AG04450 (cell line): ENCODE data around the gene COL20A1. TPM values are rescaled to one million over a fixed set of nuclear protein-coding genes. Genes with fewer than 3 reads are reported as not detected.

Experiments
- CTCF ChIA-PET: fragments of 300-600, 350-600 bp; formaldehyde crosslinking; extraction: SDS; loops from one replicate; lab custom pipeline; 2022; ENCODE audit warnings: antibody characterized with exemption, inconsistent platforms; lab: Charles Lee
- POLR2A ChIA-PET: fragments of 350-600 bp; formaldehyde crosslinking; extraction: SDS; loops from one replicate; lab custom pipeline; 2021; ENCODE audit warnings: antibody characterized with exemption, inconsistent platforms; lab: Yijun Ruan, JAX
- DNase-seq: peaks from one replicate; pipeline ENCODE4 v3.0.0-alpha.2; 2011; ENCODE audit warnings: low read depth, low spot score
- H3K27ac ChIP-seq: one replicate; pipeline ENCODE4 v1.5.1; 2012; ENCODE audit warnings: low read depth, low read length, control low read depth
- H3K27me3 ChIP-seq: one replicate; pipeline ENCODE4 v1.6.0; 2012; ENCODE audit warnings: low read length; ENCODE audit not compliant: control insufficient read depth, insufficient read depth
- H3K4me3 ChIP-seq: 2 replicates; pipeline ENCODE4 v1.5.1; 2011; ENCODE audit warnings: mild to moderate bottlenecking, low read depth, low read length, control low read depth
- H3K9me3 ChIP-seq: 2 replicates; pipeline ENCODE4 v1.5.1; 2012; ENCODE audit warnings: low read length; ENCODE audit not compliant: control insufficient read depth, insufficient read depth
- polyA plus RNA-seq: library from polyadenylated mRNA; depleted of rRNA; stranded (reverse); fragments of >200 nt; gene quantifications from 2 replicates; pipeline ENCODE4 v1.2.3, GENCODE V29; 2011
- TF ChIP-seq, protein P1 (sequence below): IDR thresholded peaks from 2 replicates; pipeline ENCODE4 v1.5.1; 2011; ENCODE audit warnings: low read depth, low read length, control low read depth, inconsistent platforms

COL20A1 gene
- polyA plus RNA-seq, 1 experiment = not detected

- Histone ChIP-seq H3K4me3 (no peak overlapping the region), H3K27ac (no peak overlapping the region), H3K9me3 (no peaks in the 10 kb centered on the region; the same call in 1 of the 2 replicates), H3K27me3 (peaks cover 43% of the 10 kb centered on the region)
- DNase-seq = no peak
- CTCF ChIA-PET = no interaction called here
- POLR2A ChIA-PET = no interaction called here
- TF ChIP-seq, protein P1, sequence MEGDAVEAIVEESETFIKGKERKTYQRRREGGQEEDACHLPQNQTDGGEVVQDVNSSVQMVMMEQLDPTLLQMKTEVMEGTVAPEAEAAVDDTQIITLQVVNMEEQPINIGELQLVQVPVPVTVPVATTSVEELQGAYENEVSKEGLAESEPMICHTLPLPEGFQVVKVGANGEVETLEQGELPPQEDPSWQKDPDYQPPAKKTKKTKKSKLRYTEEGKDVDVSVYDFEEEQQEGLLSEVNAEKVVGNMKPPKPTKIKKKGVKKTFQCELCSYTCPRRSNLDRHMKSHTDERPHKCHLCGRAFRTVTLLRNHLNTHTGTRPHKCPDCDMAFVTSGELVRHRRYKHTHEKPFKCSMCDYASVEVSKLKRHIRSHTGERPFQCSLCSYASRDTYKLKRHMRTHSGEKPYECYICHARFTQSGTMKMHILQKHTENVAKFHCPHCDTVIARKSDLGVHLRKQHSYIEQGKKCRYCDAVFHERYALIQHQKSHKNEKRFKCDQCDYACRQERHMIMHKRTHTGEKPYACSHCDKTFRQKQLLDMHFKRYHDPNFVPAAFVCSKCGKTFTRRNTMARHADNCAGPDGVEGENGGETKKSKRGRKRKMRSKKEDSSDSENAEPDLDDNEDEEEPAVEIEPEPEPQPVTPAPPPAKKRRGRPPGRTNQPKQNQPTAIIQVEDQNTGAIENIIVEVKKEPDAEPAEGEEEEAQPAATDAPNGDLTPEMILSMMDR = no peak
Observed at GRCh38 chr20:63325021-63325471, 32.1 kb downstream of the COL20A1 start.

DNA sequence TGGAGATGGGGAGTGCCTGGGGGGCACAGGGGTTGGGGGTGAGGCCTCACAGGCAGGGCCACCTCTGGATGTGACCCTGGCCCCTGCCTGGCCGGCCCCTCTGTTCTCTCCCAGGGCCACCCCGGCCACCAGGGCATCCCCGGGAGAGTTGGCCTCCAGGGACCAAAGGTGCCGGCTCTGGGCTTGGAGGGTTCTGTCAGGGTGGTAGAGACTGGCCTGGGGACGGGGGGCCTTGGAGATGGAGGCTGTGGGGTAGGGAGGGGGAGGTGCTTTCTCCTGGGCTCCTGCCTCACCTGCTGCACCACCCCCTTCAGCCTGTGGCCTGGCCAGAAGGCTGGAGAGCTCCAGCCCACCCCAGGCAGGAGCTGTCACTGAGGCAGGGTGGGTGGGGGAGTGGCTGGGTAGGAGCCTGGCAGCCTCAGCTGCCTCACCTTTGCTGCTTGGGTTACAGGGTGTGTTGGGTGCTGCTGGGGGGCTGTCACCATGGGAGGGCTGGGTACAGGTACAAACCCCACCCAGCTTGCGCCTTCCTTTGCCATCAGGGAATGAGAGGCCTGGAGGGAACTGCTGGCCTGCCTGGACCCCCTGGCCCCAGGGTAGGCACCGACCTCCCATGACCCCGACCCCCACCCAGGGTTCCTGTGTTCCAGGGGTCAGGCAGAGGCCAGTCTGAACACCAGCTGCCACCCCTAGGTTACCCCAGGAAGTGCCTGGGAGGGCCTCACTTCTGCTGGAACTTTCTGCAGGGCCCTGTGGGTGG lies 32.7 kb downstream of the COL20A1 start:
- ChIA-PET POLR2A (no interaction called here), CTCF (no interaction called here)
- no peak for DNase-seq
- peaks cover 37% of the 10 kb centered on the region for H3K27me3 ChIP-seq
- no peak overlapping the region for H3K4me3 ChIP-seq
- peaks cover 3% of the 10 kb centered on the region; the same call in 1 of the 2 replicates for H3K9me3 ChIP-seq
- TF ChIP-seq, protein P1 = no peak
- H3K27ac ChIP-seq = no peak overlapping the region

DNA sequence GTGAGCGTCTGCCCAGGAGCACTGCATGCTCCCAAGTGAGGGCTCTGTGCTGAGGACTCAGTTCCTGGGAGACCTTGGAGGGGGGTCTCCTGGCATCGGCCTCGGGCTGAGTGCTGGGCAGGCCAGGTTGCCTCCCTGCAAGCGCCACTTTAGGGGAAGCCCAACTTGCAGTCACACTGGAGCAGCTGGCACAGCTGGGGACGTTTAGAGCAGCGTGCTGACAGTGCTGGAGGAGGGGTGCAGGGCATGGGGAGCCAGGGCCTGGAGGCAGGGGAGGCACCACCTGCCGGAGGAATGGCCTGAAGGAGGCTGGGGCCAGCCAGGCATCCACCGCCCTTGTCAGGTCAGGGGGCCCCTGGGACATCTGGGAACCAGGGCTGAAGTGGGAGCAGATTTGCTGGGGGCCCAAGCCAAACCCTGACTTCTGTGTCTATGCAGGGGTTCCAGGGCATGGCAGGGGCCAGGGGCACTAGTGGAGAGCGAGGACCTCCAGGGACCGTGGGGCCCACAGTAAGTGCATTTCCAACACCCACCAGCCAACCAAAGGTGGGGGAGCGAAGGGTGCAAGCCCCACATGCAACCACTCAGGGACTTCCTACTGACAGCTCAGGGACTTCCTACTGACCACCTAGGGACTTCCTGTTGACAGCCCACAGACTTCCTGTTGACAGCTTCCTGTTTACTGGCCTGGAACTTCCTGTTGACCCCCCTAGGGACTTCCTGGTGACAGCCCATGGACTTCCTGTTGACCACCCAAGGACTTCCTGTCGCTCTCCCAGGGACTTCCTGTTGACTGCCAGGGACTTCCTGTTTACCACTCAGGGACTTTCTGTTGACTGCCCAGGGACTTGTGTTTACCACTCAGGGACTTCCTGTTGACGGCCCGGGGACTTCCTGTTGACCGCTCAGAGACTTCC lies 33.6 kb downstream of the COL20A1 start:
- POLR2A ChIA-PET = no interaction called here
- Histone ChIP-seq H3K9me3 (peaks cover 10% of the 10 kb centered on the region), H3K4me3 (no peak overlapping the region), H3K27me3 (peaks cover 29% of the 10 kb centered on the region), H3K27ac (no peak overlapping the region)
- CTCF ChIA-PET = no interaction called here
- no peak for DNase-seq
- TF ChIP-seq, protein P1 = no peak

- ChIA-PET POLR2A (no interaction called here), CTCF (no interaction called here)
- H3K9me3 ChIP-seq = peaks cover 17% of the 10 kb centered on the region
- no peak overlapping the region for H3K4me3 ChIP-seq
- no peak overlapping the region for H3K27ac ChIP-seq
- H3K27me3 ChIP-seq = peaks cover 25% of the 10 kb centered on the region
- TF ChIP-seq, protein P1 = no peak
- DNase-seq = no peak
Observed at GRCh38 chr20:63327231-63327745, 34.3 kb downstream of the COL20A1 start.
